DND-41 (cell line): Measurements from ENCODE around the gene CALHM5.

Experiments used
- EZH2 ChIP-seq: IDR thresholded peaks from 3 replicates; pipeline ENCODE4 v1.6.1; 2012; ENCODE audit warnings: borderline replicate concordance, low read depth, mild to moderate bottlenecking, moderate library complexity, low read length, inconsistent platforms; ENCODE audit not compliant: severe bottlenecking
- TF ChIP-seq, protein P1 (sequence below): IDR thresholded peaks from 2 replicates; pipeline ENCODE4 v1.5.1; 2012; ENCODE audit warnings: borderline replicate concordance, low read length, moderate library complexity, mild to moderate bottlenecking; ENCODE audit not compliant: poor library complexity, severe bottlenecking; ENCODE audit errors: extremely low read depth

DNA sequence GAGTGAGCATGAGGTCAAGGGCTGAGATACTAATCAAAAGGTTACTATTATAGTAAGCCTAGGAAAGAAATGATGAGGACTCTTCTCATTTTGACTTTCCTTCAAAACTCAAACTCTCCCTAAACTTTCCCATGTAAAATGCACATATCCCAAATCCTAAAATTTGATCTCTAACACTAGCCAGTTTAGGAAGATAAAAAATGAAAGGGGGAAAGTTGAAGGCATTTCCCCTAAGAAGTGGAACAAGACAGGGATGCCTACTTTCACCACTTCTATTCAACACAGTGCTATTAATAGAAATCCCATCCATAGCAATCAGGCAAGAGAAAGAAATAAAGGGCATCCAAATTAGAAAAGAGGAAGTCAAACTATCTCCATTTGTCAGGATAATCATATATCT lies 2.9 kb upstream of the CALHM5 start:
- TF ChIP-seq, protein P1, sequence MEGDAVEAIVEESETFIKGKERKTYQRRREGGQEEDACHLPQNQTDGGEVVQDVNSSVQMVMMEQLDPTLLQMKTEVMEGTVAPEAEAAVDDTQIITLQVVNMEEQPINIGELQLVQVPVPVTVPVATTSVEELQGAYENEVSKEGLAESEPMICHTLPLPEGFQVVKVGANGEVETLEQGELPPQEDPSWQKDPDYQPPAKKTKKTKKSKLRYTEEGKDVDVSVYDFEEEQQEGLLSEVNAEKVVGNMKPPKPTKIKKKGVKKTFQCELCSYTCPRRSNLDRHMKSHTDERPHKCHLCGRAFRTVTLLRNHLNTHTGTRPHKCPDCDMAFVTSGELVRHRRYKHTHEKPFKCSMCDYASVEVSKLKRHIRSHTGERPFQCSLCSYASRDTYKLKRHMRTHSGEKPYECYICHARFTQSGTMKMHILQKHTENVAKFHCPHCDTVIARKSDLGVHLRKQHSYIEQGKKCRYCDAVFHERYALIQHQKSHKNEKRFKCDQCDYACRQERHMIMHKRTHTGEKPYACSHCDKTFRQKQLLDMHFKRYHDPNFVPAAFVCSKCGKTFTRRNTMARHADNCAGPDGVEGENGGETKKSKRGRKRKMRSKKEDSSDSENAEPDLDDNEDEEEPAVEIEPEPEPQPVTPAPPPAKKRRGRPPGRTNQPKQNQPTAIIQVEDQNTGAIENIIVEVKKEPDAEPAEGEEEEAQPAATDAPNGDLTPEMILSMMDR = no peak
- no peak for TF ChIP-seq EZH2
